Esophagus muscularis mucosa (tissue), 3 donors: ENCODE results near the gene MLNR.

ENCODE experiments used
- POLR2A ChIP-seq: fragments of 450-650 bp; IDR thresholded peaks from one replicate; pipeline ENCODE4 v1.6.1; 2017; ENCODE audit warnings: antibody characterized with exemption, moderate library complexity, mild to moderate bottlenecking, low read depth
- TF ChIP-seq, protein P1 (sequence below), 3 experiments: fragments of 200-600 bp in 2 of 3; fragments of 450-650 bp in 1 of 3; sonication (generic) in 2 of 3; IDR thresholded peaks; one replicate each; pipeline ENCODE4 v1.5.1; 2017 to 2019; ENCODE audit warnings: antibody characterized with exemption in 3 of 3, mild to moderate bottlenecking in 2 of 3, moderate library complexity in 1 of 3

DNA sequence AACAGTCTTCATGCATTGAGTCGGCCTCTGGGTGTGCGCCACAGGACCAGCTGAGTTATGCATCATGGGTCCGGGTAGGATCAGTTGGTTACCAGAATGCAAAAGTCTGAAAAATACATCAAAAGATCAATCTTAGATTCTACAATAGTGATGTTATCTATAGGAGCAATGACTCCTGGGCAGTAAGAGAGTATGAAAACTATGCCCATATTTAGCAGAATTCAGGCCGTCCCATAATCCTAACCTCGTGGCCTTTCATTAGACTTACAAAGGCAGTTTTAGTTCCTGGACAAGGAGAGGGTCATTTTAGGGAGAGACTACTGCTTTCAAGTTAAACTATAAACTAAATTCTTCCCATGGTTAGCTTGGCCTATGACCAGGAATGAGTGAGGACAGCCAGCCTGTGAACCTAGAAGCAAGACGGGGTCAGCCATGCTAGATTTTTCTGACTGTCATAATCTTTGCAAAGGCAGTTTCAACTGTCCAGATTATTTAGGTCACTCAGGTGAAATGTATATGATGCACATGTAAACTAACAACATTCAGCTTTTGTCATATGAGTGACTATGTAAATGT is 15.8 kb downstream of the MLNR start:
- TF ChIP-seq POLR2A = no peak
- TF ChIP-seq, protein P1, sequence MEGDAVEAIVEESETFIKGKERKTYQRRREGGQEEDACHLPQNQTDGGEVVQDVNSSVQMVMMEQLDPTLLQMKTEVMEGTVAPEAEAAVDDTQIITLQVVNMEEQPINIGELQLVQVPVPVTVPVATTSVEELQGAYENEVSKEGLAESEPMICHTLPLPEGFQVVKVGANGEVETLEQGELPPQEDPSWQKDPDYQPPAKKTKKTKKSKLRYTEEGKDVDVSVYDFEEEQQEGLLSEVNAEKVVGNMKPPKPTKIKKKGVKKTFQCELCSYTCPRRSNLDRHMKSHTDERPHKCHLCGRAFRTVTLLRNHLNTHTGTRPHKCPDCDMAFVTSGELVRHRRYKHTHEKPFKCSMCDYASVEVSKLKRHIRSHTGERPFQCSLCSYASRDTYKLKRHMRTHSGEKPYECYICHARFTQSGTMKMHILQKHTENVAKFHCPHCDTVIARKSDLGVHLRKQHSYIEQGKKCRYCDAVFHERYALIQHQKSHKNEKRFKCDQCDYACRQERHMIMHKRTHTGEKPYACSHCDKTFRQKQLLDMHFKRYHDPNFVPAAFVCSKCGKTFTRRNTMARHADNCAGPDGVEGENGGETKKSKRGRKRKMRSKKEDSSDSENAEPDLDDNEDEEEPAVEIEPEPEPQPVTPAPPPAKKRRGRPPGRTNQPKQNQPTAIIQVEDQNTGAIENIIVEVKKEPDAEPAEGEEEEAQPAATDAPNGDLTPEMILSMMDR (IDR thresholded peaks at IDR 0.05) = no peak
